ENCODE data around the gene ANP32A.

- TF ChIP-seq EP300 (IDR thresholded peaks at IDR 0.05) (no peak), POLR2AphosphoS5 (IDR thresholded peaks at IDR 0.05) (no peak), CTCF (IDR thresholded peaks at IDR 0.05) (no peak)
Observed at GRCh38 chr15:68789534-68790241, 31.0 kb downstream of the ANP32A start.
